Central memory CD4-positive, alpha-beta T cell (primary cell): ENCODE measurements around the gene GSAP.

Experiments
- DNase-seq: peaks from one replicate; pipeline ENCODE4 v3.0.0; 2022

GSAP gene

DNA sequence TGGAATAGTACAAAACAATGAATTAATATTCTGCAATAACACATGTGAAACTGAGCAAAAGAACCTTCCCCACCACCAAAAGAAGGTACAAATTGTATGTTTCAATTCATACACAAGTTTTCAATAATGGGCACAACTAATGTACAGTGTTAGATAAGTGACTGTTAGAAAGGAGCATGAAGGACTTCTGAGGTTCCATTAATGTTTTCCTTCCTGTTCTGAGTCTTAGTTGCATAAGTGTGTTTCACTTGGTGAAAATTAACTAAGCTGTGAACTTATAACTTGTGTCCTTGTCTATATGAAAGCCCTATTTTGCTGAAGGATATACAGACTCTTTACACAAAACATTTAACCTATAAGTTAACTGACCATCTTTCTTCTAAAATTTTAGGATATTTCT is 8.2 kb downstream of the GSAP start:
- no peak for DNase-seq

GRCh38 chr7:77406421-77406820 is 9.7 kb downstream of the GSAP start:
- DNase-seq, result no peak

DNA sequence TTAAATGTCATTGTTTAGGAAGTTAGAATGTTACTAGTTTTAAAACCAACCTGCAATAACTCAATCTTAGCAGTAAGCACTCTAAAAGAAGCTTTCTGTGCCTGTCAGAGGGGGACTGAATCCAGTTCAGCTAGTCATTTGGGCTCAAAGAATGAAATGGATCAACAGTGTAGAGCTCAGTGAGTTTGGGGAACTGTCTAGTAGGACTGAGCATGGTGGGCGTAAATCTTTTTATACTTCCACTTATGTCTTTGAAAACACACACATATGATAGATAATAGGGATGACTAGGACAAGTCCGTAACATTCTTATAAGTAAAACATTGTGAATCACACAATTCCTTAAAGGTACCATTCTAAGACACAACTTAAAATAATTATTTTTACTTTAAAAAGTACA is 11.5 kb downstream of the GSAP start:
- DNase-seq, result no peak

- DNase-seq, result no peak
These were observed 12.2 kb downstream of the GSAP start for GRCh38 chr7:77403957-77404356.

DNA sequence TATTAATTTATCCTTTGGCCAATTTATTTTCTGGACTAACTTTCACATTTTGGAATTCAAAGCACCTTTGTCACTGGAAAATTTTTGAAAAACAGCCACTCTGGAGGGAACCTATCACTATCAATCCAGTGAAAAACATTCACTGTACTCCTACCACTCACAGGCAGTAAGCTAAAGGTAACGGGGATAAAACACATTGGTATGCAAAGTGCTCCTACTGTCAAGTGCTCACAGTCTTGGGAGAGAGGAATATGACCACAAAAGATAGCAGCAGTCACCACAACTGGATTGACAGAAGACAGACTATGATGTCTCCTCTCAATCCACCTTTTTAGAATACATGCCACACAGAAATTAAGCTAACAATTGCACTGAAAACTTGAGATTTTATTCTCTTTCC is 13.3 kb downstream of the GSAP start:
- no peak for DNase-seq

GRCh38 chr7:77401002-77401401 is 15.1 kb downstream of the GSAP start:
- DNase-seq, result no peak

- DNase-seq, result no peak
These were observed 16.3 kb downstream of the GSAP start for GRCh38 chr7:77399816-77400215.

GRCh38 chr7:77396894-77397547 is 19.1 kb downstream of the GSAP start:
- no peak for DNase-seq

GRCh38 chr7:77395626-77396025 is 20.5 kb downstream of the GSAP start:
- no peak for DNase-seq

- no peak for DNase-seq
These were observed 22.2 kb downstream of the GSAP start for GRCh38 chr7:77393954-77394353.

DNA sequence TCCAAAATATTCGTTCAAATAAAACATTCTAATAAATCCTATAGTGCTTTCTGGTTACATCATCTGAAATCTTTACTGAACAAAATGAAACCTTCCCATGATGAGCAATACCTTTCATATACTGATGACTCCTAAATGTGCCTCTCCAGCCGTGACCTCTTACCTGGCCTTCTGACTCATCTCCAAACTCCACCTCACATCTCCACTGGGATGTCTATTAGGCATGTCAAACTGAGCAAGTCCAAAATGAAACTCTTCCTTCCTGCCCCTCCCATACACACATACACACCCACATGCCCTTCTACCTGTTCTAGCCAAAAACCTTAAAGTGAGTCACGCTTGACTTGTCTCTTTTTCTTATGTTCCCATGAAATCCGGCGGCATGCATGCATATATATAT is 22.9 kb downstream of the GSAP start:
- DNase-seq, result no peak

- no peak for DNase-seq
These were observed 24.9 kb downstream of the GSAP start for GRCh38 chr7:77391230-77391629.

GRCh38 chr7:77388055-77388641 is 28.0 kb downstream of the GSAP start:
- DNase-seq, result no peak

DNA sequence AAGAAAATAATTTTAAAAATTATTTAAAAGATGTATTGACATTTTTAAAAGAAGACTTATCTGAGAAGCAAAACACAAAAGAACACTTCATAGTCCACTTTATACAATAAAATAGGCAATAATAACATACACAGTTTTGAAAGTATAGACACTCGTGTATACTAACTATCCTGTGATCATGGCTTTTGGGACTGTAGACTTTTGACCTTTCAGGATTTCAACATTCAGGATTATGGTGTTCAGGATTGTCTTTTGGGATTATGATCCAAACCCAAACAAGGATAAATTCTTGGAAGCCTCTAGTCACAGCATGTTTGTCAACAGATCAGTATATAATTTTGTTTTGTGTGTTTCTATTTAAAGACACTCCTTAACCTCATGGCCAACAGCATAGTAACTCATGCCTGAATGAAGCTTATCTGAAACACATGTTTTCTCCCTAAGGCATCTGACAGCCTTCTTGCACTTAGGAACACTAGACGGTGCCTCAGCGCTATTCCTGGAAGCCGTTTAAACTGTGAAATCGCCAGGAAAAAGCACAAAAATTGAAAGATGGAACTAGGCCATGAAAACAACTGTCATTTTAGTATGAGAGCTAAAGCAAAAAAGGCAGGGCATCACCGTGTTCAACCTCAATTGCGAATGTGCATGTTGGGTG is 29.9 kb downstream of the GSAP start:
- no peak for DNase-seq

- no peak for DNase-seq
These were observed 32.8 kb downstream of the GSAP start for GRCh38 chr7:77383333-77383740.

- no peak for DNase-seq
These were observed 33.6 kb downstream of the GSAP start for GRCh38 chr7:77382532-77382931.

DNA sequence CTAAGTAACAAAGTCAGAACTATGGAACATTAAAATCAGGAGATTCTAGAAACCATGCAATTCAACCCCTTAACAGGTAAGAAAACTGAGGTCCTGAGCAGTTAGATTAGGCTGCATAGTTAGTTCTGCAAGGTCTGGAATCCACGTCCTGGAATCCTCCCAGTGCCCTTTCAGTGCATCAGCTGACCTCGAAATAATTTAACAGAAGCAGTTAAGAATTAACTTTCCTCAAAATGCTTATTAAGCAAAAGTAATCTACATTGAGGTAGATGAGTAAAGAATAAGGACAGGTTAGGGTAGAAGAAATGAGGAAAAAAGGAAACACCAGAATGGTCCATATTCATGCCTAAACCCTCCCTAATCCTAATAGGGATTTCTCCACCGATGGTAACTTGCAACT is 37.6 kb downstream of the GSAP start:
- DNase-seq, result no peak

GRCh38 chr7:77370606-77371005 is 45.5 kb downstream of the GSAP start:
- DNase-seq, result no peak

DNA sequence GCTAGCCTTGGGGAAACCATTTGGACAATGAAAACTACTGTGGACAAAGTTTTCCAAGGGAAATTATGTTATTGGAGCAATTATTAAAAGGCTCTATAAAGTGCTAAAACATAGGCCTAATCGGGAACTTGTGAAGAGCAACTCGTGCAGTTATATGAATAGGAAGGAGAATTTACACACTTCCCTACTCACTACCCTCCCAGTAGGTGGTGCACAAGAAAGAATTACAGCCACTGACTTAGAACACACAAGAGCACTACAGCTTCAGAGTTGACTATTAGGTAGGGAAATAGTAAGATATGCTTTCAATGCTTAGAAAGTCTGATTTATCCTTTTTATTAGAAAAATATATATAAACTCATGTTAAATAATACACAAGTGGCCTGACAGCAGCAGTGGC is 47.2 kb downstream of the GSAP start:
- no peak for DNase-seq

GRCh38 chr7:77367976-77368375 is 48.2 kb downstream of the GSAP start:
- DNase-seq, result no peak

GRCh38 chr7:77362905-77363304 is 53.2 kb downstream of the GSAP start:
- DNase-seq, result no peak

DNA sequence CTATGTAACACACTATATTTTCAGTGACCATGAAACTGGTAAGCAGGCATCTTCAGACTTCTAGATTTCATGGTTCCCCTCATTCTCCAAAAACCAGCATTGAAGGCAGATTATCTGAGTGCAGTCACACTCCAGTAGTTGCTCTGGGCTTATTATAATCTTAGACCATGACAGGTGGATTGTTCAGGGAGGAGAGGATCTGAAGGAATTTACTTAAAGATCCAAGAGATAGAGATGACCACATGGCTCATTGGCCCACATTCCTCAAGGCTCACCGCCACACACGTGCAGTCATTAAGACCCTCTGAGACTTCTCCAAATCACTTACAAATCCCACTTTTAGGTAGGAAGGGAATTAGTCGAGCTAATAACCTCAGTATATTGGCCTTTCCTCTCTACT is 55.2 kb downstream of the GSAP start:
- no peak for DNase-seq

GRCh38 chr7:77360104-77360503 is 56.0 kb downstream of the GSAP start:
- DNase-seq, result no peak

DNA sequence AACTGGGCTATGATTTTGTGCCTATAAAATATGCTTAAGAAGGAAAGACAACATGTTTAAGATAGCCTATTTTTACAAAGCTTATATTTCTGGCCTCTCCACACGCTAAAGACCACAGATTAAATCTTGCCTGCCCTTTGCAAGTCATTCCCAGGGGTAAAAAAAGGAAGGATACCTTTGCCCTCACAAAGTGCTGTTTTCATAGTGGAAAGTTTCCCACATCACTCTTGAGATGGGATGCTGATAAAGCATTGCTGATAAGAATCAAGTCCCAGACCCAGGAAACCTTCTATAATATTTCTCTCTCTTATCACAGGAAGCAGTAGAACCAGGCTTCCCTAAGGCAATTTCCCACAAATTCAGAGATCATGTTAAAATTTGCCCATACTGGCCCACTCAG is 56.5 kb downstream of the GSAP start:
- DNase-seq, result no peak

DNA sequence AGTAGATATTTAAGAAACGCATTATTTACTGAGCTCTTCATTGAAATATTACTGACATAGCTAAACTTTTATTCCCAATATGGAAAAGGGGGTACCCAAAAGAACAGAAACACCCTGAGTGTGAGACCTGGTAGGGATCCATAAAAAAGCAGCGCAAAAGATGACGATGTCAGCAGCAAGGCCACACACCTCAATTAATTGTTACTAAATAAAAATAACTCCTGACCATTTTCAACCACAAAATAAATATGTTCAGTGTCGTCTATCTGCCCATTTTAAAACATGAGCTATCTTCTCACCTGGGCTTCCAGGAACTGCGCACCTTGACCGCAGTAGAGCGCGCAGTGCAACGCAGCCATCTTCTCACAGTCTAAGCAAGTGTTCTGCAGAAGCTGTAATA is 61.2 kb downstream of the GSAP start:
- no peak for DNase-seq
